GM12874 (cell line): ENCODE data around the gene RBBP9.

Experiments
- CTCF ChIP-seq: IDR thresholded peaks from 2 replicates; pipeline ENCODE4 v1.5.1; 2011; ENCODE audit warnings: low read depth, mild to moderate bottlenecking, control low read depth, low read length, moderate library complexity; ENCODE audit not compliant: insufficient read depth

RBBP9 gene

DNA sequence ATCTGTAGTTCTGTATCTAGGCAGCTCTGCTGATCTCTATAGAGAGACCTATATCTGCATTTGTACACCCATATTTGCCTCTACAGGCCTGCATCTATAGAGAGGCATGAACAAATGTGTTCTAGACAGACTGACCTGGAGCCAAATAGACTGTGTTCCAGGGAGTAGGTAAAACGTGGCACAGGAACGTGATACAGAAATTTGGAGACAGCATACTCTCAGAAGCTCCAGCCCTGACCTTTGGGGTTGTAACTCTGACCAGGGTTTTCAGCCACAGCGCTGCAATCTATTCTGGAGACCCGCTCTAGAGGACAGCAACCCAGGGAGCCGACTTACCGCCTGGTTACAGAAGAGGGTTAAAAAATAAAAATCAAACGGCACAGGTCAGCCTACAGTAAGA, 983 bp downstream of the RBBP9 start:
- no peak for TF ChIP-seq CTCF

- TF ChIP-seq CTCF = no peak
These were observed 8.7 kb downstream of the RBBP9 start for GRCh38 chr20:18488301-18488700.

- no peak for TF ChIP-seq CTCF
These were observed 15.4 kb downstream of the RBBP9 start for GRCh38 chr20:18481596-18481995.

GRCh38 chr20:18477821-18478220, 19.2 kb downstream of the RBBP9 start:
- TF ChIP-seq CTCF = no peak

DNA sequence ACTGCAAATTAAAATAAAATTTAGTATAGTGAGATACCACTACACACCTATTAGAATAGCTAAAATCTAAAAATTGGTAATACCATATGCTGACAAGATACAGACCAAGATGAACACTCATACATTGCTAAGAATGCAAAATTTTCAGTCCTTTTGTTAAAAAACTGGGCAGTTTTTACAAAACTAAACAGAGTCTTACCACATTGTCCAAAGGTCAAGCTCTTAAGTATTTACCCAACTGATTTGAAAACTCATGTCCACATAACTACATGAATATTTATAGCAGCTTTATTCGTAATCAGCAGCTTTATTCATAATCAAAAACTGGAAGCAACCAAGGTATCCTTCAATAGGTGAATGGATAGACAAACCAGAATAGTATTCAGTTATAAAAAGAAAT, 19.8 kb downstream of the RBBP9 start:
- TF ChIP-seq CTCF = no peak

DNA sequence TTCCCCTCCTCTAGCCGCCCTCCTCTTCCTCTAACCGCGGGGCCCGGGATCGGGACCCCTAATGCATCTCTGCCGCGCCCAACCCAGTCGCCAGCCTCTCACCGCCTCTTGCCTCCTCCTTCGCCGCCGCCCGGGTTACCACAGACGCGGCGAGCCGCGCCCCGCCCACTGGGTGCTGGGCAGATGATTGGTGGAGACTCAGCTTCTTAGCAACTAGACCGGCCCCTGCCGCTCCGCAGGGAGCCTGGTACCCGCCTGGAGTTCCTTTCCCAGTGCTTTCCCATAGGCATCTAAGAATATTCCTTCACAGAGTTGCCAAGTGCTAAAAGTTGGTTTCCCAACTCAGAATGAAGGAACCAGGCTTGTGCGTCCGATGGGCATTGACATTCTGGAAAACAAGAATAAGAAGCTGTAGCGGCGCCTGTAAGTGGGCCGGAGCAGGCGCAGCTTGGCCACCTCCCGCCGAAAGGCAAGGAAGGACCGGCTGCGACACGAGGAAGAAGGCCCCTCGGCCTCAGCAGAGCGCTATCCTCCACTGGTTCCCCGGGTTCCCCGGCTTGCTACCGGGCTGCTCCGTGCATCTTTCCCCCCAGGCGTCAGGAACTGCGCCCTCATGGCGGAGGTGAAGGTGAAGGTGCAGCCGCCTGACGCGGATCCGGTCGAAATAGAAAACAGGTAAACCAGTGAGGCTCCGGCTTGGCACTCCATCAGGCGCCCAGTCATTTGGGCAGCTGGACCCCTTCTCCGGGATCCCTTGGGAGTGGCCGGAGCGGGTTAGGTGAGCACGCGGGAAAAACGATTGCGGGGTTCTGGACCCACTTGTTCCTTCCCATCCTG, 29.9 kb downstream of the RBBP9 start, which contains the start of the genes DZANK1 and POLR3F:
Gene DZANK1 (minus strand): TSS at position 137 of the 837 bp plus-strand sequence. CDS start 1,672 bp downstream, outside the sequence.
Gene POLR3F (plus strand): TSS at position 497 of the 837 bp plus-strand sequence. CDS start 117 bp downstream, at position 614.
- no peak for TF ChIP-seq CTCF

DNA sequence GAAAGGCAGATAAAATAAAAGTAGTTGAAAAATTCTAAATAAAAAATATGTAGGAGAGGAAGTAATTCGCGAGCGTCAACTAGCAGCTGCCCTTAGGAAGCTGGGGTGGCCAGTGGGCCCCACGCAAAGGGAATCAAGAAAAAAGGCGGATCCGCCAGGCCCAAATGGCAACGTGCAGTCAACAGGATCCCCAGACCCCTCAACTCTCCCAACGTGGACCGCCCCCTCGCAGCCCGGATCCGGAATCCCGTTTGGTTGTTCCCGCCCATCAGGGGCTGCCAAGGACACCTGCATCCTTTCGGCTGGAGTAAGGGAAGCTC, 30.5 kb downstream of the RBBP9 start:
- TF ChIP-seq CTCF = no peak
